Vagina (tissue), 2 donors: ENCODE measurements around the gene SERGEF.

Source experiments
- POLR2AphosphoS5 ChIP-seq, 2 donors: sonication (generic); formaldehyde crosslinking; IDR thresholded peaks; one replicate each; pipeline ENCODE4 v1.9.0; 2017; ENCODE audit warnings: antibody characterized with exemption in 2 of 2, mild to moderate bottlenecking in 2 of 2, low read depth in 1 of 2; ENCODE audit not compliant: insufficient read depth in 1 of 2
- TF ChIP-seq, protein P1 (sequence below), 3 experiments: fragments of 450-650 bp in 2 of 3; fragments of 200-600 bp in 1 of 3; sonication (generic) in 1 of 3; IDR thresholded peaks; one replicate each; pipeline ENCODE4 v1.5.1; 2017 to 2019; ENCODE audit warnings: antibody characterized with exemption in 3 of 3, mild to moderate bottlenecking in 2 of 3, moderate library complexity in 2 of 3

DNA sequence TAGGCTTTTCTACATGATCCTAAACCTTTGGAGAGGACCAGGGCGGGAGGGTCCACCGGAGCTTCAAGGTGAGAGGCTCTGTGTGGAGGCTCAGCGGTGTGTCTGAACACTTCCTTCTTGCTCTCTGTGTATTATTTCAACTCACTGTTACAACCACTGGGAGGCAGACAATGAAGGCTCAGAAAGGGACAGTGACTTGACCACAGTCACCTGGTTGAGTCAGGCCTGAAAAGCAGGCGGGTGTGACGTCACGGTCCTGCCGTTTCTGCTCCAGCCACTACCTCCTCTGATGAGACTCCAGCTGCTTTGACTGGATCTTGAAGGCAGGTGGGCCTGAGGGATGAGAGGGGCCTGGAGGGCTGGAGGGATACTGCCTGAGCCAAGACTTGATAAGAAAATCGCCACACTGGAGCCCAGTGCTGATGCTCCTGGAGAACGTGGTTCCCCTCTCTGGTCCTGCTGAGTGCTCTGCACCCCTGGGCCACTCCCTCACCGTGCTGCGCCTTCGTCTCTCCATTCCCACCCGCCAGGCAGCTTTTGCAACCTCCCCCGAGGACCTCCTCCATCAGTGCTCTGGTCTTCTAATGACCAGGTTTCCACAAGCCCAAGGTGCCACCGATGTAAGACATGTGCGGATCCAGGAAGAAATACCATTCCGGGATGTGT is 250.4 kb downstream of the SERGEF start:
- TF ChIP-seq, protein P1, sequence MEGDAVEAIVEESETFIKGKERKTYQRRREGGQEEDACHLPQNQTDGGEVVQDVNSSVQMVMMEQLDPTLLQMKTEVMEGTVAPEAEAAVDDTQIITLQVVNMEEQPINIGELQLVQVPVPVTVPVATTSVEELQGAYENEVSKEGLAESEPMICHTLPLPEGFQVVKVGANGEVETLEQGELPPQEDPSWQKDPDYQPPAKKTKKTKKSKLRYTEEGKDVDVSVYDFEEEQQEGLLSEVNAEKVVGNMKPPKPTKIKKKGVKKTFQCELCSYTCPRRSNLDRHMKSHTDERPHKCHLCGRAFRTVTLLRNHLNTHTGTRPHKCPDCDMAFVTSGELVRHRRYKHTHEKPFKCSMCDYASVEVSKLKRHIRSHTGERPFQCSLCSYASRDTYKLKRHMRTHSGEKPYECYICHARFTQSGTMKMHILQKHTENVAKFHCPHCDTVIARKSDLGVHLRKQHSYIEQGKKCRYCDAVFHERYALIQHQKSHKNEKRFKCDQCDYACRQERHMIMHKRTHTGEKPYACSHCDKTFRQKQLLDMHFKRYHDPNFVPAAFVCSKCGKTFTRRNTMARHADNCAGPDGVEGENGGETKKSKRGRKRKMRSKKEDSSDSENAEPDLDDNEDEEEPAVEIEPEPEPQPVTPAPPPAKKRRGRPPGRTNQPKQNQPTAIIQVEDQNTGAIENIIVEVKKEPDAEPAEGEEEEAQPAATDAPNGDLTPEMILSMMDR (IDR thresholded peaks at IDR 0.05): no peak
- TF ChIP-seq POLR2AphosphoS5 (IDR thresholded peaks at IDR 0.05; ENCODE audit: insufficient read depth in 1 of 2, low read depth in 1 of 2): no peak
